WERI-Rb-1 (cell line): ENCODE measurements around the gene CAB39L.

Experiments
- DNase-seq: peaks from one replicate; pipeline ENCODE4 v3.0.0-alpha.2; 2020
- H3K27ac ChIP-seq: fragments of 250-450 bp; sonication (Bioruptor Pico); 2 replicates; pipeline ENCODE4 v1.5.1; 2020; ENCODE audit warnings: mild to moderate bottlenecking, moderate library complexity
- H3K27me3 ChIP-seq: fragments of 250-450 bp; sonication (Bioruptor Pico); 2 replicates; pipeline ENCODE4 v1.5.1; 2021; ENCODE audit warnings: mild to moderate bottlenecking, low read depth, moderate library complexity; ENCODE audit not compliant: insufficient read depth, severe bottlenecking
- H3K36me3 ChIP-seq: fragments of 250-450 bp; sonication (Bioruptor Pico); 2 replicates; pipeline ENCODE4 v1.5.1; 2020; ENCODE audit warnings: mild to moderate bottlenecking, moderate library complexity
- H3K4me3 ChIP-seq: 2 replicates; pipeline ENCODE4 v1.5.1; 2011; ENCODE audit warnings: low read depth, mild to moderate bottlenecking, control low read depth, low read length
- H3K9me3 ChIP-seq: fragments of 250-450 bp; sonication (Bioruptor Pico); 2 replicates; pipeline ENCODE4 v1.5.1; 2021; ENCODE audit warnings: mild to moderate bottlenecking, moderate library complexity; ENCODE audit not compliant: severe bottlenecking
- TF ChIP-seq, protein P1 (sequence below): IDR thresholded peaks from 2 replicates; pipeline ENCODE4 v1.5.1; 2011; ENCODE audit warnings: low read depth, mild to moderate bottlenecking, control low read depth, inconsistent platforms, low read length

CAB39L gene

DNA sequence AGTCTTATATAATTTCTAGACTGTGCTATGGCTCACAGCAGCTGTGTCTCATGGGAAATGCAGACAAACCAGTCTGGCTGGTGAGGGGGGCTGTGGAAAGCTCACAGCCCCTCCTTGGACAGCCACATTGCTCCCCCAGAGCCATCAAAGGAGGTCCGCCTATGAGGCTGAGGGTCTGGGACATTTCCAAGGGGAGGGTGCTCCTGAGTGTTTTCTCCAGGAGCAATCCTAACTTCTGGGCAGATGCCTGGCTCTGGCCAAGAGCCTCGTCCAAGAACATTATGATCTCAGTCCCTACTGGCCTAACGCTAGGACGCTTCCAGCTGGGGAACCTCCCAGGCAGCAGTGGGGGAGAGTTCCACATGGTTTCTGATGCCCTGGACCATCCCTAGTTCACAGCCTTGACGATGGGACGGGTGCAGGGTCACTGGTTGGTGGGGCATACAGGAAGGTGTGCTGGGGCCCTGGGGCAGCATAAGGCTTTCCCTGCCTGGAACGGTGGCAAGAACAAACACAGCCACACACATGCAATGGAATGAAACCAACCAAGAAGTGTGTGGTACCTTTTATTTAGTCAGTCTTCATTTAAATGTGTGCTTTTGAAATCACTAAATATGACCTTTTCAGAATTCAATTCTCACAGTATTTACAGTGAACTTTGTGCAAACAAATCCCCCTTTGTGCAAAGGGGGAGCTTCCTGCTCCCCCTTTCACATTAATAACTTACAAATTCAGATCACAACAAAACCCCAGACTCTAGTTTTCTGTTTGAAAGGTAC, 135.6 kb downstream of the CAB39L start:
- TF ChIP-seq, protein P1, sequence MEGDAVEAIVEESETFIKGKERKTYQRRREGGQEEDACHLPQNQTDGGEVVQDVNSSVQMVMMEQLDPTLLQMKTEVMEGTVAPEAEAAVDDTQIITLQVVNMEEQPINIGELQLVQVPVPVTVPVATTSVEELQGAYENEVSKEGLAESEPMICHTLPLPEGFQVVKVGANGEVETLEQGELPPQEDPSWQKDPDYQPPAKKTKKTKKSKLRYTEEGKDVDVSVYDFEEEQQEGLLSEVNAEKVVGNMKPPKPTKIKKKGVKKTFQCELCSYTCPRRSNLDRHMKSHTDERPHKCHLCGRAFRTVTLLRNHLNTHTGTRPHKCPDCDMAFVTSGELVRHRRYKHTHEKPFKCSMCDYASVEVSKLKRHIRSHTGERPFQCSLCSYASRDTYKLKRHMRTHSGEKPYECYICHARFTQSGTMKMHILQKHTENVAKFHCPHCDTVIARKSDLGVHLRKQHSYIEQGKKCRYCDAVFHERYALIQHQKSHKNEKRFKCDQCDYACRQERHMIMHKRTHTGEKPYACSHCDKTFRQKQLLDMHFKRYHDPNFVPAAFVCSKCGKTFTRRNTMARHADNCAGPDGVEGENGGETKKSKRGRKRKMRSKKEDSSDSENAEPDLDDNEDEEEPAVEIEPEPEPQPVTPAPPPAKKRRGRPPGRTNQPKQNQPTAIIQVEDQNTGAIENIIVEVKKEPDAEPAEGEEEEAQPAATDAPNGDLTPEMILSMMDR, result no peak
- no peak overlapping the region for H3K4me3 ChIP-seq
- H3K27me3 ChIP-seq, result no peaks in the 10 kb centered on the region
- no peaks in the 10 kb centered on the region for H3K36me3 ChIP-seq
- no peak for DNase-seq
- no peaks in the 10 kb centered on the region for H3K9me3 ChIP-seq
- H3K27ac ChIP-seq, result no peak overlapping the region

DNA sequence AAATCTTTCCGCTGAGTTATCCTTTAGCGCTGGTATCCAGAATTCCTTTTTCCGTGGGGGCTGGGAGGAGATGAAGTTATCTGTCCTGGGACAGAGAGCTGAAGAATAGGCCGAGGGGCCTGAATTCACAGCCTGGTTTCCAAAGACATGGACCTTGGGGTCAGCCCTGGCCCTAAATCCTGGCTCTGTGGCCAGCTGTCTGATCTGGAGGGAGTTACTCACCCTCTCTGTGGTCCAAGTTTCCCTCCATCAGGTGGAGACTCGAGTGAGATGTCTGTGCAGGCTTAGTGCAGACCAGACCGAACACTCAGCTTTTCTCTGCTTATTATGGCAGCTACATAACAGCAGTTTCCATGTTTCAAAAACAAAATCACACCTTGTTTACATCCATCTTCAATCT, 136.5 kb downstream of the CAB39L start:
- no peaks in the 10 kb centered on the region for H3K36me3 ChIP-seq
- H3K4me3 ChIP-seq, result no peak overlapping the region
- DNase-seq, result no peak
- no peak overlapping the region for H3K27ac ChIP-seq
- TF ChIP-seq, protein P1, result no peak
- H3K9me3 ChIP-seq, result no peaks in the 10 kb centered on the region
- H3K27me3 ChIP-seq, result no peaks in the 10 kb centered on the region

DNA sequence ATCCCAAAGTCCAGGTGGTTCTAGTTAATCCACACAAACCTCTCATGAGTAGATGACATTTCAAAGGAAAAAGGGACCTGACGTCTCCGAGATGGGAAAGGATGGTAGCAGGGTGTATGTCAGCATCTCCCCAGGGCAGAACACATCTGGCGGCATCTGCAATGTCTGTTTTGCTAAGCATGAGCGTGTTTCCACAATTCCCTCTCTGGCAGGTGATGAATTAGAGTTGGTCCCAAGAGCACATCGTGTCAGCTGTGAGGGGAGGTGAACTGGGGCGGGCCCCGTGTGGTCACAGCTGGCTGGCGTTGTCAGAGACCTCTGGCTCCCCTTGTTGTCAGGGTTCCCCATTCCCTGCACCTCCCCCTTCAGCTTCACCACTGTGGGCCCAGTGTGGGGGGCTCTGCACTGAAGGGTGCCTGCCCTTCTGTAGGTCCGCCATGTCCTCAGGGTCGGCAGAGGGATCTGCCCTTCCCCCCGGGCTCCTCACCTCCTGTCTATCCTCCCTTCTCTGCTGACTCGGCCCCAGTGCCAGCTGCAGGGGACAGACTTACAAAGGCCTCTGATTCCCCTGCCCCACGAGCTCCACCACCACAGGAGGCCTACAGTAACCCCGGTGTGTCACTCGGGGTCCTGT, 138.0 kb downstream of the CAB39L start:
- Histone ChIP-seq H3K27ac (no peak overlapping the region), H3K9me3 (no peaks in the 10 kb centered on the region), H3K36me3 (no peaks in the 10 kb centered on the region), H3K27me3 (no peaks in the 10 kb centered on the region), H3K4me3 (no peak overlapping the region)
- TF ChIP-seq, protein P1, result no peak
- no peak for DNase-seq

DNA sequence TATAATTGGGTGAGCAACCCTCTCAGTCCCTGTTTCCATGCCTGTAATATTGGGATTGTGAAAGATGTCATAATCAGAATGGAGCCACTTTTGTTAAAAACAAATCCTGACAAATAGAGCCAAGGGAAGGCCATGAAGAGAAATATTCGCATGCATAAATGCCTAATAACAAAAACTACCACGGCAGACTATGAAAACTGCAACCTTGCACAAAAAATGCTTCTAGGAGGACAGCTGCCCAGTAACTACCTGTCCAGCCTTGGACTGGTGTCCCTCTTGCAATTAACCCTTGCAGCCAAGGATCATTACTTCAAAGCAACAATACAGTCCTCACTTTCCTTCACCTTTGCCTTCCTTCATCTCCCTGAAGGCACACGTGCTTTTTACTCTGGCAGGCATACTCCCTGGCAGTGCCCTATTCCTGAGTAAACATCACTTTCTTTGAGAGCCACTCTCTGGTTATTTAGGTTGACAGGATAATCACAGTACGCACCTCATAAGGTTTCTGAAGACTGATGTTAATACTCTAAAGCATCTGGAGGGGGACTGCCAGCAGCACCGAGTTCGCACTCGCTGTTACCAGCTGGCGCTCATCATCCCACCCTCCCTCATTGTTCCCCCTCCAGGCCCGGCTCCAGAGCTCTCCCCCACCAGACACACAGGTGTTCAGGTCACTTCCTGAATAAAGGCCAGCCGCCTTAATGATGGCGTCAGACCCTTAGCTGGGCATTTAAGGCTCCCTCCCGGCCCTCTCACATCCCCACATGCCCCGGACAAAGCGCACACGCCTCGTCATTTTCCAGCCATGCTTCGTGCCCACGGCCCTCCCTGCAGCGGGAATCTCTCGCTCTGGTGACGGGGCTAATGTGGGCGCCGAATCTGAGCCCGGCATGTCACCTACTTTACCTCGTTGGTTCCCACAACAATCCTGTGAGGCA, 138.8 kb downstream of the CAB39L start:
- Histone ChIP-seq H3K4me3 (no peak overlapping the region), H3K27me3 (no peaks in the 10 kb centered on the region), H3K27ac (no peak overlapping the region), H3K36me3 (no peaks in the 10 kb centered on the region), H3K9me3 (no peaks in the 10 kb centered on the region)
- DNase-seq, result no peak
- TF ChIP-seq, protein P1, result no peak

DNA sequence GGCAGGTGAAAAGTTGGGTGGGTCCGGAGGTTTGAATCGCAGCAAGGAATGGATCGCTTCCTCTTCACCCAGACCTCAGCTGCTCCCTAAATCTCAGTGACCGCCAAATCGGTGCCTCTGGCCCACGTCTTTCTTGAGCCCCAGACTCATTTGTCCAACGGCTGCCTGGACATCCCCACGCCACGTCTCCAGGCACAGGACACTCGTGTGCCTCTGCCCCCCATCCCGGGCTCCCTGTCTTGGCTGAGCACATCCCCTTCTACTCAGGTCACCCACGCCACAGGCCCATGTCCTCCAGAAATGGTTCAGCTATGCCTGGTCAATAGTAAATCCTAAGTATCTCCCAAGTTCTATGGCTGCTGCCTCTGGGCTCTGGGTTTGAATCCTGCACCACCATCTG, 139.5 kb downstream of the CAB39L start:
- H3K27me3 ChIP-seq, result no peaks in the 10 kb centered on the region
- H3K27ac ChIP-seq, result no peak overlapping the region
- TF ChIP-seq, protein P1, result no peak
- no peak for DNase-seq
- no peaks in the 10 kb centered on the region for H3K9me3 ChIP-seq
- H3K4me3 ChIP-seq, result no peak overlapping the region
- no peaks in the 10 kb centered on the region for H3K36me3 ChIP-seq
